DMS114 treated with DMSO at 0.1 percent for 48 hours (cell line): ENCODE results near the gene CCR7.

Source experiments
- DNase-seq: peaks from one replicate; lab custom pipeline; 2025; ENCODE audit not compliant: unreplicated experiment; lab: John Stamatoyannopoulos, UW

Gene CCR7

DNA sequence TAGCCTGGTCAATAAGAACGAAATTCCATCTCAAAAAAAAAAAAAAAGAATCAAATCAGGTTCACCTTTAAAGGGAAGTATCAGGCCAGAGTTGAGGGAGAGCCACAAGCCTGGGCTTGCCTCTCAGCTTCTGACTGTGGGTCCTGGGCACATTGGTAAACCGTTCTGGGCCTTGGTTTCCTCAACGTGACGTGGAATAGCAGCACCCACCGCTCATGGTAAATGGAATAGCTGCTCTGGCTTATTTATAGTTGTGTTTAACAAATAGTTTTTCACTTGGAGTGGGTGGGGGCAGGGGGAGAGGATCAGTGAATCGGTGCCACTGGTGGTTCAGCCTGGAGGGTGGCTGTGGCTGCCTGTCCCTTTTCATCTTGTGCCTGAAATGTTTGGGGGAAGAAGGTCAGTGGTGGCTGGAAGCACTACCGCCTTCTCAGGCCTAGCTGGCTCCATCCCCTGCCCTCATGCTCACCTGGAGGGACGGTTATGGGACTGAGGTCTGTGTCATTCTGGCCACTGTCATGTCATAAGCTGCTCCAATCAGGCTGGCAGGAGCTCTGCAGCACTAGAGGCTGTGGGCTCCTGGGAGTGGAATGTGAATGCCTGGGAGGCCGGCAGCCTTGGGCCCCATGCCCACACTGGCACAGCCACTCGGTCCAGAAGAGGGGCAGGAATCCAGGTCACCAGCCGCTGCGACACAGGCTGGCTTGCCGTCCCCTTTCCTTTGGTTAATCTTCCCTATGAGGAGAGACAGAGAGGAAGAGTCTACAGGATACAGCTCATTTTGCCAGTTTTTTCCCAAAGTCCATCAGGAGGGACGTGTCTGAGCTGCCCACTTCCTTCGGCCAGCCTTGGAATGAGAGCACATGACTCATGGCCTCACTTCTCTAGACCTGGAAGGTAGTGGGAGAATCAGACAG, 27.0 kb downstream of the CCR7 start:
- no peak for DNase-seq

DNA sequence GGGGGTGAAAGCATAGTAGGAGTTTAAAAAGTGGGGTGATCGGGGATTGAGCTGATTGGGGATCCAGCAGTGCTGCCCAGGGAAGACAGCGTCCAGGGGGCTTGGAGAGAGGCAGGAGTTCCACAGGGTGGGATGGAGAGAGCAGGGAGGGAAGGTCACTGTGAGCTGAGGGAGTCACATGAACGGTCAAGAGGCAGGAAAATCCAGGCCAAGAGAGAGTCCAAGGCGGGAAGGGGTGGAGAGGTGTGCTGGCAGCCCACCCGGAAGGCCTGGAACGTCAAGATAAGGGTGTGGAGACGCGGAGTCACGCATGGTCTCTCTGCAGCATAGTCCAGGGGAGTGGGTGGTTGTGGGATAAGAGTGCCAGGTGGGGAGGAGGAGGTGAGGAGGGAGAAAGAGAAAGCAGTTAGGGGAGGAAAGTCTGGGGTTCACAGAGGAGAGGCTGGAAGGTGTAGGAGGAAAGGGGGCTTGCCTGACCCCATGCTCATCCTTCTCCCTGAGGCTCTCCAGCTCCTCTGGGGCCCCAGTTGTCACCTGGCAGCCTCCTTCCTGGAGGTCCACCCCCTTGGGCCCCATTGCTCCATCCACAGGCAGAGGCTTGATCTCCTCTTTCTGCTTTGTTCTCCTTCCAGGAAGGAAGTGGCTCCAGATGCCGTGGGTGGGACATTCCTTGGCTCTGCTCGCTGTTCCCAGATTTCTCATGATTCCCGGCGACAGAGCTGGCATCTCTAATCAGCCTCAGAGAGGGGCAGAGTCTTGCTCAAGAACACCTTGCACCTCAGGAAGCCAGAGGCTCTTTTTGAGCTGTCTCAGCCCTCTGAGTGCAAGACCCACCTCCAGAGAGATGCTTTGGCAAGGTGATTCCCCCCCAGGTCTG, 28.7 kb downstream of the CCR7 start:
- DNase-seq: no peak

DNA sequence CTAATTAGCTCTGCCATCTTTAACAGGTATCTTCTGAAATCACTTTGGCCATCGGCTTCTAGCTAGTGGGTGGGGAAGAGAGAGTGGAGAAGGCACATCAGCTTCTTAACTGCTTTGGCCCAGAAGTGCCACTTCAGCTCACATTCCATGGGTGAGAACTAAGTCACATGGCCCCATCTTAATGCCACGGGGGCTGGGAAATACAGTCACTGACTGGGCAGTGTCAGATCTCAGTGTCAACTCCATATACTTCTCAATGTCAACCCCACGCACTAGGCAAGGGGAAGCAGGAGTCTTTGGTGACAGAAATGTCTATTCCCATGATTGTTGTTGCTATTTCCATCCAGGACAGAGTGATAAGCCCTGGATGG, 29.4 kb downstream of the CCR7 start:
- no peak for DNase-seq

DNA sequence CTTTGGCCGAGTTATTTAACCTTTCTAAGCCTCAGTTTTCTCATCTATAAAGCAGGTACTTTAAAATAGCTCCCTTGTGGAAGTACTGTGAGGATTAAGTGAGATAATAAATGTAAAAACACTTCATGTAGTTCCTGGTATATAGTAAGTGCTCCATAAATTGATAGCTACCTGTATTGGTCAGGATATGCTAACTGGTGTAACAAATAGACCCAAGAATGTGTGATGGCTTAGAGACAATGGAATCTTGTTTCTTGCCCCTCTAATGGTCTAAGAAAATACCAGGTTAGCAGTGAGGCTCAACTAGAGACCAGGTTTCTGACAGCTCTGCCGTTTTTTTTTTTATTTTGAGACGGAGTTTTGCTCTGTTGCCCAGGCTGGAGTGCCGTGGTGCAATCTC, 29.8 kb downstream of the CCR7 start:
- DNase-seq: no peak

DNA sequence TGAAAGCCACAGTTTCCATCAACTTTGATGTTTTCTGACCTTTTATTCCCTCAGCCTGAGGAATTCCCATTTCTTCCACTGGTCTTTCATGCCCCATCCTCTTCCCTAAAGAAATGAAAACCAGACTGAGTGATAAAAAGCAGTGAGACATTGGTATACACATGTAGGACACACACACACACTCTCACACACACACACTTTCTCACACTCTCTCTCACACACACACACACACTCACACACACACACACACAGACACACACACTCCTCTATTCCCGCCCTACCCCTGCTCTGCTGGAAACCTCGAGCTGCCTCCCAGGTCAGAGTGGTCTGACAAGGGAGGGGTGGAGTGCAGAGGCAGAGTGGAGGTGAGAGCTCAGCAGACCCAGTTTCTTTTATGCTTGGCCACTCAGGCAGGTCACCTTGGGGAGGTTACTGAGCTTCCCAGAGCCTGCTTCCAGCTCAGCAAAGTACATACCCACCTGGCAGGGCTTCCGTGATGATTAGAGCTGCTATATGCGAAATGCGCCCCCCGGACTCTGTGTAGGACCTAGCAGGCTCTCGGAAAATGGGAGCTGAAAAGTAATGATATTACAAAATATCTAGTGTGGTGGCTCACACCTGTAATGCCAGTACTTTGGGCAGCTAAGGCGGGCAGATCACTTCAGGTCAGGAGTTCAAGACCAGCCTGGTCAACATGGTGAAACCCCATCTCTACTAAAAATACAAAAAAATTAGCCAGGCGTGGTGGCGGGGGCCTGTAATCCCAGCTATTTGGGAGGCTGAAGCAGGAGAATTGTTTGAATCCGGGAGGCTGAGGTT, 30.7 kb downstream of the CCR7 start:
- no peak for DNase-seq

DNA sequence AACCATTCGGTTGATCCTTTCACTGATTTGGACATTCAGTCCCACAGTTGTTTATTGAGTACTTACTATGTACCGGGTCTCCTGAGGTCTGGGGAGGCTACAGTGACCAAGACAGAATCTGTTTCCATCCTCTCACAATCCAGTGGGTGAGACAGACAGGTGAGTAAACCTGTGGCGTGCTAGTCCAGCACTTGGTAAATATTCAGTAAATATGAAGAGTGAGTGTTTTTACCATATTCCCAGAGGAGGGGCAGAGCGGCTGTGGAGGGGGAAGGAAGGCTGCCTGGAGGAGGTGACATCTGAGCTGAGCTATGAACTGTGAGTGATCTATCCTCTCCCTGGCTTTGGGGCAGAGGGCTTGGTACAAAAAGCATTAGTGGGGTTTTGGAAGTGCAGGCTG, 31.4 kb downstream of the CCR7 start:
- no peak for DNase-seq

DNA sequence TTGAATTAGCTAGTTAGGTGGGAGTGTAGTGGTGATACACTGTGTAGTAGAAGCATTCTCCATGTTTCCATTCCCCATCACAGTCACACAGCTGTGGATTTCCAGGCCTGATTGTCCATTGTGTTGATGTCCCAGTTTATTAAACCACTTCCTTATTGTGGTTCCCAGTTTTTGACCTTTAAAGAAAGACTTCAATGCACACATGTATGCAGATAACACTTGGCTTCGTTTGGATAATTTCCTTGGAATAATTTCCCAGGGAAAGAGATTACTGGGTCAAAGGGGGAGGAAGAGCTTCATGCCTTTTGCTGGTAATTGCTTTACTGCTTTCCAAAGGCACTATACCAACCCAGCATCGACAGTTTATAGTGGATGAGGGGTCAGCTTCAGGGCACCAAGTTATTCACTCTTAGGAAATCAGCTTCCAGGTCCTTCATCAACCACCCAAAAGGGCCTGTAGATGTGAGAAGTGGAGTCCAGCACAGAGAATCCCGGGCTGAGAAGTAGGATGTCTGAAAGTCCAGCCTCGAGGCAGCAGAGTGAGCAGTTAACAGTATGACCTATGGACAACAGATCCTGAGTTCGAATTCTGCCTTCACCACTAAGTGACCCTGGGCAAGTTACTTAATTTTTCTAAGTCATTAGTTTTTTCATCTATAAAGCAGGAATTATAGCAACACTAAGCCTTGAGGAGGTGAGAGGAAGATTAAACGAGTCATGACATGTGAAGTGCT, 32.6 kb downstream of the CCR7 start:
- no peak for DNase-seq

DNA sequence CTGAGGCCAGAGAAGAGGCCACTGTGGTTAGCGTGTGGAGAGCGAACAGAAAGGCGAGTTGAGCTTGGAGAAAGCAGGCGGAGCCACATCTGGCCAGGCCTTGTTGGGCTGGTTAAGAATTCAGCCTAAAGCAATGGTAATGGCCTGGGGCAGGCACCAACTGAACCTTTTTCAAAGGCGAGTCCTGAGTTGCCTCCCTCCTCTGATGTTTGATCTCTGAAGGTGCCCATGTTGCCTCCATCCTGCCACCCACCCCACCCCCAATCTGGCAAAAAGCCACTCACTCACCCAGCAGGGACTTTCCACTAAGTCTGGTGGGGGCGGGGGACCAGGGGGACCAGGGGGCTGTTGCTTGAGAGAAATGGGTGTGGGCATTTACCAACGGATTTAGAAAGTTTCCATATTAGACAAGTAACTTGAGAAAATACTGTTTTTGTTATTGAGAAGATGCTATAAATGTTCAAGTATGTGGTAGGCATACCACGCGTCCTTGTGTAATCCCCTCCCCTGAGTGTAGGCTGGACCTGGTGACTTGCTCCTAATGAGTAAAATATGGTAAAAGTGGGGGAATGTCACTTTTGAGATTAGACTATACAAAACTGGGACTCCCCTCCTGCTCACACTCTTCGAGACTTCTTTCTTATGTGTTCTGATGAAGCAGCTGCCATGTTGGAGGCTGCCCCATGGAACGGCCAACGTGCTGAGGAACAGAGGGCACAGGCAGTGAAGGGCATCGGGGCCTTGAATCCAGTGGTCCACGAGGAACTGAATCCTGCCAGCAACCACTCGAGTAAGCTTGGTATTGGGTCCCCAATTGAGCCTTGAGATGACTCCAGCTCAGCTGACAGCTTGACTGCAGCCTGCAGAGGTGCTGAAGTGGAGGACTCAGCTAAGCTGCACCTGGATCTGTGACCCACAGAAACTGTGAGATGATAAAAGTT, 34.0 kb downstream of the CCR7 start:
- no peak for DNase-seq

DNA sequence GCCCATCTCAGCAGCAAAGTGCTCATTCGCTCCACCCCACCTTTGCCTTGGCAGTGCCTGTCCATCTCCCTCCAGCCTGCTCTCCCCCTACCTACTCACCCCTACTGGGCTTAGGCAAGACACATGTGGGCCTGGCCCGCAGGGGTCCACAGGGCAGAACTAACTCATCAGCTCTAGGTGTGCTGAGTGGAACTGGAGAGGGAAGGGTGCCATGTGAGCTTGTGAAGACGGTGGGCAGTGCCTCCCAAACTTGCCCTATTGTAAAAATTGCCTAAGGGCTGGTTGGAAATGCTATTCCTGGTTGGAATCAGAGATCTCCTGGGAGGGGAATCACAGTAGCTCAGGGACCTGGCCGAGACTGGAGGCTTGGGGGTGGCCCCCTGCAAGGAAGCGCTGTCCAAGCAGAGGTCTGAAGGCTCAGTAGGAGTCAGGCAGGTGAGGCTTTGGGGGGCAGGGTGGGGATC, 34.7 kb downstream of the CCR7 start:
- no peak for DNase-seq

DNA sequence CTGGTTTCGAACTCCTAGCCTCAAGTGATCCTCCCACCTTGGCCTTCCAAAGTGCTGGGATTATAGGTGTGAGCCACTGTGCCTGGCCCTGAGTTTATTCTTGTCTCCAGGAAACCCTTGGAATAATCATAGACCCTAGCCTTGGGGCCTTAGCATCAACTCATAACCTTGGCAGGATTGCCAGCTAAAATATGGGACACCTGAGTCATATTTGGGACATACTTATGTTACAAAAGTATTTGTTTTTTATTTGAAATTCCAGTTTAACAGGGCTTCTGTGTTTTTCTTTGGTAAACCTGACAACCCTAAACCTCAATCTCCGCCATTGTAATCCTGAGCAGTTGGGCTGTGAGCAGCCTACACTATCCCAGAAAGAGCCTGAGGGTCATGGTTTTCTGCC, 35.3 kb downstream of the CCR7 start:
- DNase-seq: no peak

DNA sequence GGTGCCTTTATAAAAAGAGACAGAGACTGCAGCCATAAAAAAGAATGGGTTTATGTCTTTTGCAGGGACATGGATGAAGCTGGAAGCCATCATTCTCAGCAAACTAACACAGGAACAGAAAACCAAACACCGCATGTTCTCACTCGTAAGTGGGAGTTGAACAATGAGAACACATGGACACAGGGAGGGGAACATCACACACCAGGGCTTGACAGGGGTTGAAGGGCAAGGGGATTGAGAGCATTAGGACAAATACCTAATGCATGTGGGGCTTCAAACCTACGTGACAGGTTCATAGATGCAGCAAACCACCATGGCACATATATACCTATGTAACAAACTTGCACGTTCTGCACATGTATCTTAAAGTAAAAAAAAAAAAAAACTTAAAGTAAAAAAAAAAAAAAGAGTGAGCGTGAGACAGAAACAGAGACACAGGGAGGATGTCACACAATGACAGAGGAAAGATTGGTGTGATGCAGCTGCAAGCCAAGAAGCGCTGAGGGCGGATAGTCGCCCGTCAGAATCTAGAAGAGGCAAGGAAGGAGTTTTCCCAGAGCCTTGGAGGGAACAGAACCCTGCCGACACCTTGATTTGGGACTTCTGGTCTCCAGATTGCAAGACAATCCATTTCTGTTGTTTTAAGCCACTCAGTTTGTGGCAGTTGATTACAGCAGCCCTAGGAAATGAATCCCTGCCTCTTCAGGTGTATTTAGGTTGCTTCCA, 36.4 kb downstream of the CCR7 start:
- DNase-seq: no peak

DNA sequence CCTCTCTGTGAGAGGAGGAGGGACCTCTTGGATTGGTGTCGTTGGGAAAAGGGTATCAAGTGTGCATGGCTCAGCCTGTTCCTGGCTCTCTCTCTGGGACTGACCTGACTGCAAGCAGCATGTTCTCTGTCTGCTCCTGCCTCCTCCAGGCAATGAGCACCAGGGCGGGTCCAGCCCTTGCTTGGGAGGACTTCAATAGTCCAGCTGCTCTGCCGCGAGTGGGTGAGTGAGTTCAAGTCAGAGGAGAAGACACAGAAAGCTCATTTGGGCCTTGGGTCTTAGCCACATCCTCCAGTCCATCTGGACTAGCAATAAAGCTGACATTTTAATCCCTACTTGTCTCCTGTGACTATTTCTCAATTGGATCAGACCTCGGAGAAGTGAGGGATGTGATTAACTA, 38.6 kb downstream of the CCR7 start:
- no peak for DNase-seq

DNA sequence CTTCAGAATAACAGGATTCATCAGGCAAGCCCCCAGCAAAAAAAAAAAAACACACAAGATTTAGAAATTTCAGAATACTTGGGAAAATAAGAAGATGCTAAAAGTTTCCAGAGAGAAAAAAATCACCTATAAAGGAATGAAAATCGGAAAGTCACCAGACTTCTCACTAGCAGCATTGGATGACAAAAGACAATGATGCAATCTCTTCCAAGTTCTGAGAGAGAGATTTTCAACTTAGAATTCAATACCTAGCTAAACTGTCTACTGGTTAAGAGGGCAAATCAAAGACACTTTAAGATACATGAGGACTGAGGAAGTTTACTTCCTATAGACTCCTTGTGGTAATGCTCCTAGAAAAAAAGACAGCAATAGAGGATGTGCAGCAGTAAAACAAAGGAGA, 40.0 kb downstream of the CCR7 start:
- DNase-seq: no peak

DNA sequence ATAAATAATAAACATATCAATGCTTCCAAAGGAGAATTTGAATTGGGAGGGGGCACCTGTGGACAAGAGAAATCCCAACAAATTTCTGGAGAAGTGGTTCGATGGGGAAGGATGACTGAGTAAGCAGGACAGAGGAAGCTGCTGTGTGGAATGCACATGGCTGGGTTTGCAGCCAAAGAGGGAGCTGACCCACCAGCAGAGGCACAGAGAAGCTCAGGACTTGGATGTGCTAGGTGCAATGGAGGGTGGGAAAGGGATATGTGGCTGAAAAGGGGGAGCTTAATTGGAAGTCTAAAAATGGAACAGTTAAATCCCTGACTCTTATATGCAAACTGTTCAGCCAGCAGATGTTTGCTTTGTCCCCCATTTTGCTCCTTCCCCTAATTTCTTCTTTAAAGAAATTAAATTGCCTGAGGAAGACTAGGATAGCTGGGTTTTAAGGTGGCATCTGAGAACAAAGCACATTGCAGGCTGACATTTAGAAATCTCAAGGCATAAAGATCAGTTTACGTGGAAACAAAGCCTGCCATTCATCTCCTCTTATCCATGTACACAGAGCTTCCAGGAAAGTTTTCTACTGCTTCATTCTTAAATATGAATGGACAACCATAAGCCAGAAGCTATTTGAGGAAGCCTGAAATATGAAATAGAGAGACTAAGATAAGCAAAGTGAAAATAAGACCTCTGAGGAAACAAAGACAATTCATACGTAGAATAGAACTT, 40.9 kb downstream of the CCR7 start:
- no peak for DNase-seq

DNA sequence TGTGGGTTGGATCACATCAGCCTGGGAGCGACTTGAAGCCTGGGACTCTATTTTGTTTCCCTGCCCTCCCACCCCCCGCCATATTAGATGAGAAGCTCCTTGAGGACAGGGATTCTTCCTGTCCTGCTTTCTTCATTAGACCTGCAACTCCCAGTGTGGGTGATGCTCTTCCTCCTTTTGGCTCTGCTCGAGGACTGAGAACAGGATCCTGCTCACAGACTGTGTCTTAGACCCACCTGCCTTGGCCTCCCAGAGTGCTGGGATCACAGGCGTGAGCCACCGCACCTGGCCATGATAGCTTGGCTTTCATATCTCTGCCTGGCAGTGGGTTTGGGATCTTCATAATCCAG, 42.3 kb downstream of the CCR7 start:
- DNase-seq: no peak

DNA sequence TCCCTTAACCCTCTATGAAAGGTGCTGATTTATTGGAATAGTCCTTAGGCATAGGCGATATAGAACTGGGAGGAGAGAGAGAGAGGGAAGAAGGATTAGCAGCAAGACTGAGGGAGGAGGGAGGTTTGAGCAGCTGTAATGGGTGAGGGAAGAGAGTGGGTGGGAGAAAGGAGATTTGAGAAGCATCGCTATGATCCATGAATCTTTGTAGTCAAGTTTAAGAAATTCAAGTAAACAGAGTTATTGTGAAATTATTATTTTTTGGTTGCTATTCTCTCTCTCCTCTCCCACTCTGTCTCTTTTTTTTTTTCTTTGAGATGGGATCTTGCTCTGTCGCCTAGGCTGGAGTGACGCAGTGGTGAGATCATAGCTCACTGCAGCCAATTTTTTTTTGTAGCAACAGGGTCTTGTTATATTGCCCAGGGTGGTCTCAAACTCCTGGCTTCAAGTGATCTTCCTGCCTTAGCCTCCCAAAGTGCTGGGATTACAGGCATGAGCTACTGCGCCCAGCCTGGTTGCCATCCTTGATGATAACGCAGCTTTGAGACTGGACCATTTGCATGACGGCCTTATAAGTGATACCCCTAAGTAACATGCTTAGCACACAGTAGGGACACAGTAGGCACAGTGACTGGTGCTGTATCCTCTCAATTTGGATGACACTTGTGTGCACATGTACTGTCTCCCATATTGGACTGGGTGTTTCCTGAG, 42.9 kb downstream of the CCR7 start:
- no peak for DNase-seq

DNA sequence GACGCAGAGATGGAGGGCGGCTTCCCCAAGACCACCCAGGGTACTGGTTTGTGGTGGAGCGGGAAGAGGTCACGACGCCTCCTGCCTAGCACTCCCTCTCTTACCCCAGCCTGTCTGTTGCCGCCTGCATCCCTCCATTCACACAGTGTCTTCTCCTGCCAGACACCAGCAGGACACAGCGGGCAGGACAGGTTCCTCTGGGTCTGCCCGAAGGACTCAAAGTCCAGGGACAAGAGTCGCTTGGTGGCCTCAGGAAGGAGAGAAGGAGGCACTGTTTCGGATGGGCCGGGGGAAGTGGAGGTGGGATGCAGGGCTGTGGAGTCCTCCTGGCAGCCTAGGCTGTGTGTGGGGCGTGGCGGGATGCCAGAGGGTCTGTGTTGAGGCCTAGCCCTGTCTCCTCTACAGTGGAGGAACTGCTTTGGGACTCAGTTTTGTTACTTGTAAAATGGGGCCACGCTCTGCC, 44.2 kb downstream of the CCR7 start:
- DNase-seq: no peak
